Body of pancreas (tissue), 4 donors: ENCODE results near the gene MYO9B. TPM values are rescaled to one million over a fixed set of nuclear protein-coding genes. Genes with fewer than 3 reads are reported as not detected.
A peak's percentile ranks its signal among the peaks of the same experiment; 100 is the strongest.

Experiments used
- ATAC-seq: fragments of 150-250 bp; one replicate; pipeline ENCODE4 v1.9.1; 2016
- DNase-seq, 4 donors: peaks; one replicate each; pipeline ENCODE4 v3.0.0-alpha.2; 2019
- H3K27ac ChIP-seq, 4 donors: fragments of 200-600 bp; sonication (generic); 1 replicate in 3 of 4; 2 replicates in 1 of 4; pipeline versions ENCODE4 v1.5.1 to v1.6.1; 2016 to 2019; ENCODE audit warnings: mild to moderate bottlenecking in 1 of 4, mixed read lengths in 1 of 4, moderate library complexity in 1 of 4
- H3K27me3 ChIP-seq, 2 donors: fragments of 200-600 bp; sonication (generic); one replicate each; pipeline ENCODE4 v1.6.0; 2016; ENCODE audit warnings: mild to moderate bottlenecking in 1 of 2
- H3K36me3 ChIP-seq, 2 donors: fragments of 200-600 bp; sonication (generic); replicated peaks in 1 of 2; 2 replicates each; pipeline ENCODE4 v1.5.1; 2016; ENCODE audit warnings: low read depth in 2 of 2; ENCODE audit not compliant: insufficient read depth in 1 of 2
- H3K4me1 ChIP-seq: fragments of 200-600 bp; sonication (generic); one replicate; pipeline ENCODE4 v1.6.0; 2016
- H3K4me3 ChIP-seq, 2 donors: fragments of 200-600 bp; sonication (generic); 1 replicate in 1 of 2; 2 replicates in 1 of 2; pipeline ENCODE4 v1.5.1; 2016 to 2019
- H3K9me3 ChIP-seq, 3 donors: fragments of 200-600 bp; sonication (generic); 1 replicate in 2 of 3; 2 replicates in 1 of 3; pipeline ENCODE4 v1.5.1; 2016
- CTCF ChIP-seq, 7 experiments: fragments of 450-650 bp in 4 of 7; fragments of 200-600 bp in 3 of 7; sonication (generic) in 3 of 7; IDR thresholded peaks; one replicate each; pipeline ENCODE4 v1.5.1; 2016 to 2019; ENCODE audit warnings: antibody characterized with exemption in 7 of 7
- POLR2A ChIP-seq, 3 donors: fragments of 450-650 bp; IDR thresholded peaks; one replicate each; pipeline ENCODE4 v1.6.1; 2016; ENCODE audit warnings: antibody characterized with exemption in 3 of 3, mild to moderate bottlenecking in 2 of 3
- WGBS, 2 donors: methylation state at CpG; one replicate each; pipeline ENCODE4 v1.1.5; 2017; 5-methylcytosine and 5-hydroxymethylcytosine counted together
- intact Hi-C: fragments of 100-400 bp; cut with DNase I; formaldehyde crosslinking; loops from one replicate; pipeline ENCODE4 v1.15.1; 2023
- total RNA-seq, 2 donors: library from RNA; depleted of rRNA; stranded (reverse); fragments of >200 nt; gene quantifications; one replicate each; pipeline ENCODE4 v1.1.0, GENCODE V29; 2016

MYO9B gene
- total RNA-seq, 2 donors from 2014 or later = 26.2 to 56.0 TPM

- intact Hi-C loops = no loop called here
- Histone ChIP-seq H3K4me1 (peaks cover 12% of the 10 kb centered on the region), H3K9me3 (no peaks in the 10 kb centered on the region), H3K4me3 (no peak overlapping the region), H3K36me3 (no peaks in the 10 kb centered on the region), H3K27ac (peak overlapping the region in 1 of 4 donors; percentile 3), H3K27me3 (no peaks in the 10 kb centered on the region)
- no peak for TF ChIP-seq CTCF (IDR thresholded peaks at IDR 0.05)
- no peak for TF ChIP-seq POLR2A (IDR thresholded peaks at IDR 0.05)
- no peak for DNase-seq
- 81 to 100% methylated on average over 2 to 9 of the region's 10 CpGs for WGBS, 2 donors
- ATAC-seq = no peak
Observed at GRCh38 chr19:17110599-17110966, 35.0 kb downstream of the MYO9B start.

- Histone ChIP-seq H3K9me3 (no peaks in the 10 kb centered on the region), H3K27ac (no peak overlapping the region), H3K4me1 (peaks cover 12% of the 10 kb centered on the region), H3K36me3 (no peaks in the 10 kb centered on the region), H3K4me3 (no peak overlapping the region), H3K27me3 (no peaks in the 10 kb centered on the region)
- DNase-seq = no peak
- intact Hi-C loops = no loop called here
- TF ChIP-seq CTCF (IDR thresholded peaks at IDR 0.05) = no peak
- TF ChIP-seq POLR2A (IDR thresholded peaks at IDR 0.05) = no peak
- WGBS, 2 donors = 83 to 98% methylated on average over 3 of the region's 3 CpGs
- ATAC-seq = no peak
Observed at GRCh38 chr19:17111766-17112165, 36.2 kb downstream of the MYO9B start.

- Histone ChIP-seq H3K4me1 (peaks cover 12% of the 10 kb centered on the region), H3K36me3 (no peaks in the 10 kb centered on the region), H3K4me3 (no peak overlapping the region), H3K9me3 (no peaks in the 10 kb centered on the region), H3K27ac (no peak overlapping the region), H3K27me3 (no peaks in the 10 kb centered on the region)
- DNase-seq (no peak), ATAC-seq (no peak)
- WGBS, 2 donors = 80 to 87% methylated on average over 11 to 17 of the region's 17 CpGs
- TF ChIP-seq CTCF (IDR thresholded peaks at IDR 0.05) (no peak), POLR2A (IDR thresholded peaks at IDR 0.05) (no peak)
- intact Hi-C loops = no loop called here
Observed at GRCh38 chr19:17112271-17112670, 36.7 kb downstream of the MYO9B start.

- H3K36me3 ChIP-seq = no peaks in the 10 kb centered on the region
- no peaks in the 10 kb centered on the region for H3K9me3 ChIP-seq
- 74 to 87% methylated on average over 3 to 7 of the region's 7 CpGs for WGBS, 2 donors
- peaks cover 10% of the 10 kb centered on the region for H3K4me1 ChIP-seq
- no peaks in the 10 kb centered on the region for H3K27me3 ChIP-seq
- no peak for TF ChIP-seq POLR2A (IDR thresholded peaks at IDR 0.05)
- no peak for TF ChIP-seq CTCF (IDR thresholded peaks at IDR 0.05)
- no peak overlapping the region for H3K27ac ChIP-seq
- ATAC-seq (no peak), DNase-seq (peak in 1 of 4 donors; percentile 54)
- intact Hi-C loops = no loop called here
- H3K4me3 ChIP-seq = no peak overlapping the region
Observed at GRCh38 chr19:17112700-17113099, 37.1 kb downstream of the MYO9B start.

GRCh38 chr19:17113127-17113785, 37.7 kb downstream of the MYO9B start:
- TF ChIP-seq POLR2A (IDR thresholded peaks at IDR 0.05) (no peak), CTCF (IDR thresholded peaks at IDR 0.05) (no peak)
- Histone ChIP-seq H3K27me3 (no peaks in the 10 kb centered on the region), H3K36me3 (no peaks in the 10 kb centered on the region), H3K4me3 (no peak overlapping the region), H3K4me1 (peaks cover 4% of the 10 kb centered on the region), H3K9me3 (no peaks in the 10 kb centered on the region), H3K27ac (no peak overlapping the region)
- intact Hi-C loops = no loop called here
- DNase-seq (no peak), ATAC-seq (no peak)
- WGBS, 2 donors = 81 to 90% methylated on average over 15 to 16 of the region's 17 CpGs
